HG03565 (cell line): ENCODE measurements around the gene CDK14.

Experiments
- ATAC-seq: cut with Tn5 transposase; IDR thresholded peaks from one replicate; pipeline ENCODE4 v1.9.1; 2021; ENCODE audit warnings: mild to moderate bottlenecking, moderate library complexity; ENCODE audit not compliant: unreplicated experiment

CDK14 gene

GRCh38 chr7:90984692-90985091, 388.6 kb downstream of the CDK14 start:
- ATAC-seq, result no peak

DNA sequence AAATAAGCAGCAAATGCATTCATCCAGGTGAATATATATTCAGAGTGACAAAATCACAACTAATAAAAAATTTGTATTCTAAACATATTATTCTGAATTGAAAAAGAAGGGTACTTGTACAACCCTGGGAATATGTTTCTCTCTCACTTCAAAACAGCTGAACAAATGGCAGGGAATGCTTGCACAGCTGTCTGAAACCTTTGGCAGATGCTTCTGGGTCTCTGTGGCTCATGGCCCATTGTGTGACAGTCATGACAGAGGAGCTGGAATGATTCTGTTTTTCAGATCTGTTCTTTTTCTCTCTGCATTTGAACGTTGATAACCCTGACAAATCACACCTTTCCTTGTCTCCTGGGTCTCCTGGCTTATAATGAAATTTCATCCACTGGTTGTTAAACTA, 392.4 kb downstream of the CDK14 start:
- ATAC-seq, result no peak

- ATAC-seq, result no peak
Observed at GRCh38 chr7:90988996-90989765, 393.1 kb downstream of the CDK14 start.

DNA sequence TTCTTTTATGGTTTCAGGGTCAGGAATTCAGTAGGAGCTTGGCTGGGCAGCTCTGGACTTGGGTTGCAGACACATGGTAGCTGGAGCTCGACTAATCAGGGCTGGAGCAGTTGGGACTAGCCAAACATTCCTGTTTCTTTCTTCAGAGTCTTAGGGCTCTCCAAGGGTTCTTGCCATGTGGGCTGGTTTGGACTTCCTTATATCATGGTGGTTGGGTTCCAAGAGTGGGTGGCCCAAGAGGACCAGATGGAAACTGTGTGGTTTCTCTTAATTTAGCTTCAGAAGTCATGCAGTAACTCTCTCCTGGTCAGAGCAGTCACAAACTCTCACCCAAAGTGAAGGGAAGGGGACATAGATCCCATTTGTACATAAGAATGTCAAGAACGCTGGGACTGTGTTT, 398.0 kb downstream of the CDK14 start:
- no peak for ATAC-seq

DNA sequence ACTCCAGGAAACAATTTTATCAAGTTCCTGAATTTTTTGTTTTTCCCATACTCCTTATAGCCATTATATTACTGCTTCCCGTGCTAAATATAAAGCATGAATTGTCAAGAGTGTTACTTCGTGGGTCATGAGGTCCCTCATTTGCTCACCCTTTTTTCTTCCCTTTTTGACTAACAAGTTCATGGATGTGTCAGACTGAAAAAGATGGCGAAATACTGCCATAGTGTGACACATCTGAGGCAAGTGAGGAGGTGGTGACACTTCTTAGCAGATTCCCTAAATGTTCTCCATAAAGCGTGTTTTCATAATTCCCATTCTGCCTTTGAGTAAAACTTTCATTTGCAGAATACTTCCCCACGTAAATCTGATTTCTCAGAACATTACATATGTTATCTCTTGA, 398.5 kb downstream of the CDK14 start:
- no peak for ATAC-seq

DNA sequence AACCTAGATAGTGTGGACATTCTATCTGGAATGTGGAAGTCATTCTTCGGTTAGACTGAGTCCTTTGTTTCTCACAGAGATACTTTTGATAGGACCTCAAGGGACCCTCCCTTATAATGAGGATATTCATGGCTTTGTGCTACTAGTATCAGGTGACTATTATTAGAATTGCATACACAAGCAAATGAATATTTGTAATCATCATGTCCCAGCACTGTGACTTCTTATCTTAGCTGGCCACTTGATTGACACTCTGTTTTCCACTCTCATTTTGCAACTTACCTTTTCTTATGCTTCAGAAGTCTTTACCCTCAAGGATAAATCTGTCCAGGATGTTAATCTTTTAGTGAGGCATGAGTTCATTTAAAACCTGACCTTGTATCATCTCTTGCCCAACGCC, 399.9 kb downstream of the CDK14 start:
- no peak for ATAC-seq

GRCh38 chr7:90999989-91000979, 404.2 kb downstream of the CDK14 start:
- no peak for ATAC-seq

GRCh38 chr7:91005024-91005423, 408.9 kb downstream of the CDK14 start:
- ATAC-seq, result no peak

- ATAC-seq, result no peak
Observed at GRCh38 chr7:91005841-91006240, 409.7 kb downstream of the CDK14 start.

- no peak for ATAC-seq
Observed at GRCh38 chr7:91007371-91007770, 411.2 kb downstream of the CDK14 start.

GRCh38 chr7:91013078-91013477, 417.0 kb downstream of the CDK14 start:
- ATAC-seq, result no peak

DNA sequence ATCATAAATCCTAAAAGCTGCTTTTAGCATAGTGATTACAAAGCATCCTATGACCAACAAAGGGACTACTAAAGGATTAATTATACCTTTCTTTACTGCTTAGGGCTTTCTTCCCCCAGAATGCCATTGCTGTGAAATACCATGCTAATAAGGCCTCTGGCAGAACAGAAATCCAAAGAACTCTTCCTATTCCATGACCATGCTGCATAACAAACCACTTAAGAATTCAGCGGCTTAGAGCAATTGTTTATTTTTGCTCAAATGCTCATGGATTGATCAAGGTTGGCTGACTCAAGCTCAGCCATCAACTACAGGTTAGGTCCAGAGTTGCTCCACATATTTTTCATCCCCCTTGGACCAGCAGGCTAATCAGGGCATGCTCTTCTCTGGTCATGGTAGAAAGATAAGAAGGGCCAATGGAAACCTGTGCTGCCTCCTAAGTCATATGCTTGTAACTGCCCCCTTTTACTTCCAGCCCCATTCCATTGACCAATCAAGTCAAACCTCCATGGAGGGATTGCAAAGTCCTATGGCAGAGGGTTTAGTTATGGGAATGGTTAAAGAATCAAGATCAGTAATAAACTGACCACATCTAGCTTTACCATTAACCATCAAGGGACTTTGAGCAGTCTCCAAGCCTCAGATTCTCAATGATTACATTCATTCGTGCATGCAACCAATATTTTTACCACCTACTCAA, 423.7 kb downstream of the CDK14 start:
- ATAC-seq, result no peak

- ATAC-seq, result no peak
Observed at GRCh38 chr7:91020636-91021385, 424.7 kb downstream of the CDK14 start.

- ATAC-seq, result no peak
Observed at GRCh38 chr7:91021956-91022355, 425.8 kb downstream of the CDK14 start.

- no peak for ATAC-seq
Observed at GRCh38 chr7:91025906-91026390, 429.8 kb downstream of the CDK14 start.

DNA sequence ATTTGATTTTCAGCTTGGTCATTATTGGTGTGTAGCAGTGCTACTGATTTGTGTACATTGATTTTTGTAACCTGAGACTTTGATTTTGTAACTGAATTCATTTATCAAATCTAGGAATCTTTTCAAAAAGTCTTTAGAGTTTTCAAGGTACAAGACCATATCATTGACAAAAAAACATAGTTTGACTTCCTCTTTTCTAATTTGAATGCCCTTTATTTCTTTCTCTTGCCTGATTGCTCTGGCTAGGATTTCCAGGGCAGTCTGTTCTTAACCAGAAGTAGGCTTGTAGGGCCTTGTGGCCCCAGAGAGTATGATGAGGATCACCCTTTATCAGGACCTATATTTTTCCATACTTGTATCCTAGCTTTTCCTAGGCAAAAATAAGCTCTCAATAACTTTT, 433.6 kb downstream of the CDK14 start:
- ATAC-seq, result no peak

GRCh38 chr7:91030680-91031380, 434.7 kb downstream of the CDK14 start:
- ATAC-seq, result no peak

DNA sequence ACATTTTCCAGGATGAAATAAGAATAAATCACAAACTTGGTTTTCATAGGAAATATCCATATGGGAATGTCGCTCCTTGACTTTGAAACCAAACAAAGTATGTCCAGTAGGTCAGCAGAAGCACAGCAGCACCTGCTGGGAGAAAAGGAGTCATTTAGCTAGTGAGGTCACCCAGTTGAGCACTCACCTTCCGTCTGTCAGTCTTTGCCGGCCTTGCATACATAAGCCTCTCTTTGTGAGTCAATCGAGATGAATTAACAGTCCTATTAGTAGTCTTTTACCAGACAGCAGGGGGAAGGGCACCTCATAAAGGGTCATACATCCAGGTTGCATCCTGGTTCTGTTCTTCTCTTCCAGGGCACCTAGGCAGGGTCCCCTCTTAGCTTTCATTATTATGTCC, 435.6 kb downstream of the CDK14 start:
- no peak for ATAC-seq

- no peak for ATAC-seq
Observed at GRCh38 chr7:91033574-91033973, 437.5 kb downstream of the CDK14 start.
